Muscle of leg (tissue), 11 donors: Measurements from ENCODE around the gene CC2D2B. TPM values are rescaled to one million over a fixed set of nuclear protein-coding genes. Genes with fewer than 3 reads are reported as not detected.
"Not testable (repeated sequence)": the region's sequence is repeated elsewhere in the genome, so short reads cannot be mapped to it uniquely, and the experiment has no call there.

ENCODE experiments used
- DNase-seq: peaks from one replicate; pipeline ENCODE4 v3.0.0; 2013
- H3K27ac ChIP-seq: one replicate; pipeline ENCODE4 v1.5.1; 2013; ENCODE audit warnings: mild to moderate bottlenecking, low read length, control low read depth
- H3K27me3 ChIP-seq: one replicate; pipeline ENCODE4 v1.6.1; 2013; ENCODE audit warnings: low read length; ENCODE audit not compliant: control insufficient read depth, insufficient read depth
- H3K36me3 ChIP-seq: one replicate; pipeline ENCODE4 v1.6.1; 2013; ENCODE audit warnings: low read length; ENCODE audit not compliant: control insufficient read depth, insufficient read depth
- H3K4me1 ChIP-seq: one replicate; pipeline ENCODE4 v1.6.1; 2013; ENCODE audit warnings: low read length; ENCODE audit not compliant: control insufficient read depth, insufficient read depth
- H3K4me3 ChIP-seq: one replicate; pipeline ENCODE4 v1.5.1; 2013; ENCODE audit warnings: low read length, control low read depth
- H3K9me3 ChIP-seq: replicated peaks from 2 replicates; pipeline ENCODE4 v1.6.1; 2013; ENCODE audit warnings: low read depth, low read length; ENCODE audit not compliant: control insufficient read depth
- WGBS: methylation state at CpG from one replicate; pipeline ENCODE4 v1.1.5; 2013; ENCODE audit warnings: missing lambda C conversion rate; ENCODE audit not compliant: insufficient coverage; 5-methylcytosine and 5-hydroxymethylcytosine counted together
- polyA plus RNA-seq, 8 donors: library from polyadenylated mRNA; unstranded; fragments of 120-200 nt; gene quantifications; one replicate each; pipeline versions ENCODE4 v1.2.1 to v1.2.3, GENCODE V29; 2013; ENCODE audit warnings: inconsistent platforms in 1 of 8, low replicate concordance in 1 of 8; ENCODE audit not compliant: insufficient read length in 8 of 8, insufficient read depth in 1 of 8
- total RNA-seq: library from RNA; stranded (reverse); fragments of 120-200 nt; gene quantifications from one replicate; pipeline ENCODE4 v1.2.4, GENCODE V29; 2013

The CC2D2B gene
- total and polyA plus RNA-seq, 9 donors, result 0.36 to 1.4 (median 0.70) TPM

GRCh38 chr10:96046546-96046945 lies 138.8 kb downstream of the CC2D2B start:
- peaks cover 6% of the 10 kb centered on the region for H3K36me3 ChIP-seq
- WGBS, result no CpG with 5 or more reads among the region's 1 CpG
- DNase-seq, result no peak

GRCh38 chr10:96047004-96047649 lies 139.4 kb downstream of the CC2D2B start:
- no peak overlapping the region for H3K4me3 ChIP-seq
- peaks cover 6% of the 10 kb centered on the region for H3K36me3 ChIP-seq
- 100% methylated on average over 1 of the region's 4 CpGs for WGBS
- H3K27ac ChIP-seq, result no peak overlapping the region
- DNase-seq, result peak; percentile 3
- H3K4me1 ChIP-seq, result peaks cover 6% of the 10 kb centered on the region
- no peaks in the 10 kb centered on the region for H3K27me3 ChIP-seq
- H3K9me3 ChIP-seq, result no peaks in the 10 kb centered on the region

More at GRCh38 chr10:96046546-96046945, 138.8 kb downstream of the CC2D2B start:
- H3K27me3 ChIP-seq, result no peaks in the 10 kb centered on the region
- H3K9me3 ChIP-seq, result no peaks in the 10 kb centered on the region
- H3K4me3 ChIP-seq, result no peak overlapping the region
- H3K27ac ChIP-seq, result no peak overlapping the region
- H3K4me1 ChIP-seq, result peaks cover 6% of the 10 kb centered on the region

- not testable (repeated sequence) for H3K4me3 ChIP-seq, H3K9me3 ChIP-seq, DNase-seq, H3K27ac ChIP-seq, H3K36me3 ChIP-seq, H3K4me1 ChIP-seq, H3K27me3 ChIP-seq
- no CpG with 5 or more reads among the region's 3 CpGs for WGBS
Measured at GRCh38 chr10:96047925-96048324, 140.2 kb downstream of the CC2D2B start.

DNA sequence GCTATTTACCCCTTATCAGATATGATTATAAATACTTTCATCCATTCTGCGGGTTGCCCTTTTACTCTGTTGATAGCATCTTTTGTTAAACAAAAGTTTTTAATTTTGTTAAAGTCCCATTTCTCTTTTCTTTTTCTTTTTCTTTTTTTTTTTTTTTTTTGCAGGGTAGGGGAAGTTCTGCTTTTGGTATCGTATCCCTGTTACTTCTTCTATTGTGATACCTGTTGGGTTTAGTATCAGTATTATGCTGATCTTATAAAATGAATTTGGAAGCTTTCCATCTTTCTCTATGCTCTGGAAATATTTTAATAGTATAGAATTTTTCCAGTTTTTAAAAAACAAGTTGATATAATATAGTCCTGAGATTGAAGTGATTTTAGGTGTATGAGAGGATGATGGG lies 141.6 kb downstream of the CC2D2B start:
- no peak for DNase-seq
- H3K9me3 ChIP-seq, result no peaks in the 10 kb centered on the region
- no CpG with 5 or more reads among the region's 2 CpGs for WGBS
- no peak overlapping the region for H3K4me3 ChIP-seq
- H3K27me3 ChIP-seq, result no peaks in the 10 kb centered on the region
- H3K27ac ChIP-seq, result no peak overlapping the region
- H3K4me1 ChIP-seq, result no peaks in the 10 kb centered on the region
- peaks cover 6% of the 10 kb centered on the region for H3K36me3 ChIP-seq

- no peak for DNase-seq
- Histone ChIP-seq H3K9me3 (no peaks in the 10 kb centered on the region), H3K27me3 (no peaks in the 10 kb centered on the region), H3K27ac (no peak overlapping the region), H3K4me1 (no peaks in the 10 kb centered on the region), H3K4me3 (no peak overlapping the region), H3K36me3 (peaks cover 20% of the 10 kb centered on the region)
- WGBS, result no CpG with 5 or more reads among the region's 2 CpGs
Measured at GRCh38 chr10:96053985-96054384, 146.2 kb downstream of the CC2D2B start.

GRCh38 chr10:96056787-96057186 lies 149.0 kb downstream of the CC2D2B start:
- 89% methylated on average over 3 of the region's 7 CpGs for WGBS
- no peaks in the 10 kb centered on the region for H3K27me3 ChIP-seq
- H3K27ac ChIP-seq, result no peak overlapping the region
- no peaks in the 10 kb centered on the region for H3K4me1 ChIP-seq
- DNase-seq, result no peak
- H3K36me3 ChIP-seq, result peaks cover 30% of the 10 kb centered on the region
- no peaks in the 10 kb centered on the region for H3K9me3 ChIP-seq
- no peak overlapping the region for H3K4me3 ChIP-seq

DNA sequence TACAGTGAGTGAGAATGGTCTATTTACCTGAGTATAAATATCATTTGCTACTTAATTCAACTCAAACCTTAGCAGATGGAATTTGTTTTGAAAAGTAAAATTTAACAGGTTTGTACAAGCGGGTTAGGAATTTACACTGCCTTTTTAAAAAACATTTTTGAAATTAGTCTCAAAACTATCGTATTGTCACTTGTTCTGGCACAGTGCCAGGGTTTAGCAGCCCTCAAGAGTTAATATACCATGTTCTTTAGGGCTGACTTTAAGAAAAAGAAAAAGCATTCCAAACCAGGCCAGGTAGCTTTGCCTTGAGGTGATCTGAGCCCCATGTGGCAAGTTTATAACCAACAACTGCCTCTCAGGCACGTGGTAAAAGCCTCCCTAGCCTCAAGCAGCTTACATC lies 153.5 kb downstream of the CC2D2B start:
- Histone ChIP-seq H3K27me3 (no peaks in the 10 kb centered on the region), H3K4me1 (no peaks in the 10 kb centered on the region), H3K36me3 (peaks cover 39% of the 10 kb centered on the region), H3K27ac (no peak overlapping the region), H3K9me3 (no peaks in the 10 kb centered on the region), H3K4me3 (no peak overlapping the region)
- no peak for DNase-seq
- WGBS, result 93% methylated on average over 1 of the region's 3 CpGs

DNA sequence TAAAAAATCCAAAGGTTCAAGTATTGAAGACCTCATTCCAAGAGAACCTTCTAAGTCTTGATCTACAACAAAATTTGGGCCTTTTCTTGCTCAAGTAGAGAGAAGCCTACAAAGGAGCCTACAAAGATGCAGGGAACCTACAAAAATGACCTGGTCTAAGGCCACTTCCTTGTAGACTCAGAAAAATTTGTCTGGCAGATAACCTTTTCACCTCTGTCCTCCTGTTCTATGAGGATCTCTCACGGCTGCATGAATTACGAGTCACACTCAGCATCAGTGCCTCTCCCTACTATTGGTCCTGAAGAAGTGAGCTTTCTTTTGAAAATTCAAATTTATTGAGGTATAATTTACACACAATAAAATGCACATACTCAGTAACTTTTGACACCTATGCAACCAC lies 164.9 kb downstream of the CC2D2B start:
- Histone ChIP-seq H3K27me3 (no peaks in the 10 kb centered on the region), H3K27ac (no peak overlapping the region), H3K4me3 (no peak overlapping the region), H3K9me3 (no peaks in the 10 kb centered on the region), H3K4me1 (no peaks in the 10 kb centered on the region), H3K36me3 (no peaks in the 10 kb centered on the region)
- WGBS, result no CpG with 5 or more reads among the region's 2 CpGs
- no peak for DNase-seq

GRCh38 chr10:96073722-96074121 lies 165.9 kb downstream of the CC2D2B start:
- WGBS, result no CpG with 5 or more reads among the region's 1 CpG
- DNase-seq, result no peak
- H3K27ac ChIP-seq, result no peak overlapping the region

DNA sequence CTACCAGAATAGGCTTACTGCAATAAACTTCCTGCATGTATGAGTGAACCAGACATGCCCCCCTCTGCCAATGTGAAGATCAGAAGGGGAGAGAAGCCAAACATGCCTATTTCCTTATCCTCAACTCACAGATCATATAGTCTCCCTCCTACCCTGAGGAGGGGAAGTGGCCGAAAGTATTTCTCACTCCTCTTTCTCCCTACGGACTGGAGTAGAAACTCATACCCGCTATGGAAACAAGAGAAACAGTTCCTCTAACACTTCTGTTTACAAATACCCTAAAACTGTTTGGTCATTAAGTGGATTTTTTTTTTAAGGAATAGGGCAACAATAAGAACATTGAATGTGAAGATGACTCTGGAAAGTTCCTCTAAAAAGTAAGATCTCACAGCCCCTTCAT lies 167.0 kb downstream of the CC2D2B start:
- Histone ChIP-seq H3K27ac (no peak overlapping the region), H3K27me3 (no peaks in the 10 kb centered on the region), H3K9me3 (no peaks in the 10 kb centered on the region), H3K36me3 (no peaks in the 10 kb centered on the region), H3K4me1 (no peaks in the 10 kb centered on the region), H3K4me3 (no peak overlapping the region)
- WGBS, result no CpG with 5 or more reads among the region's 3 CpGs
- no peak for DNase-seq

More at GRCh38 chr10:96073722-96074121, 165.9 kb downstream of the CC2D2B start:
- Histone ChIP-seq H3K27me3 (no peaks in the 10 kb centered on the region), H3K36me3 (no peaks in the 10 kb centered on the region), H3K4me3 (no peak overlapping the region), H3K9me3 (no peaks in the 10 kb centered on the region), H3K4me1 (no peaks in the 10 kb centered on the region)

DNA sequence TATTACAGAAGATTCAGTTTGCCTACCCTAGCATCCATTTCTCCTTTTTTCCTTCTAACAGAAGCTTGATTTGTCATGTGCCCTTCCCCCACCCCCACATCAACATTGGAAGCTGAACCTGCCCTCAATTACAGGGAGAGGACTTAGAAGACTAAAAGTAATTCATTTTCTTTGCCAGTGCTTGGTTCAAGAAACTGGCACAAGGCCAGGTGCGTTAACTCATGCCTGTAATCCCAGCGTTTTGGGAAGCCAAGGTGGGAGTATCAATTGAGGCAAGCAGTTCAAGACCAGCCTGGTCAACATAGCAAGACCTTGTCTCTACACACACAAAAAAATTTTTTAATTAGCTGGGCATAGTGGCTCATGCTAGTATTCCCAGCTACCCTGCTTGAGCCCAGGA lies 168.2 kb downstream of the CC2D2B start:
- H3K27ac ChIP-seq, result no peak overlapping the region
- no peaks in the 10 kb centered on the region for H3K9me3 ChIP-seq
- no peak overlapping the region for H3K4me3 ChIP-seq
- no peaks in the 10 kb centered on the region for H3K36me3 ChIP-seq
- no peaks in the 10 kb centered on the region for H3K4me1 ChIP-seq
- H3K27me3 ChIP-seq, result no peaks in the 10 kb centered on the region
- WGBS, result 80% methylated on average over 1 of the region's 2 CpGs
- DNase-seq, result no peak
